ENCODE results near the gene ZC3H12C. TPM values are rescaled to one million over a fixed set of nuclear protein-coding genes. Genes with fewer than 3 reads are reported as not detected.

The ZC3H12C gene
- total RNA-seq, 2 experiments from 2014 or later, result 0.05 to 0.17 TPM

DNA sequence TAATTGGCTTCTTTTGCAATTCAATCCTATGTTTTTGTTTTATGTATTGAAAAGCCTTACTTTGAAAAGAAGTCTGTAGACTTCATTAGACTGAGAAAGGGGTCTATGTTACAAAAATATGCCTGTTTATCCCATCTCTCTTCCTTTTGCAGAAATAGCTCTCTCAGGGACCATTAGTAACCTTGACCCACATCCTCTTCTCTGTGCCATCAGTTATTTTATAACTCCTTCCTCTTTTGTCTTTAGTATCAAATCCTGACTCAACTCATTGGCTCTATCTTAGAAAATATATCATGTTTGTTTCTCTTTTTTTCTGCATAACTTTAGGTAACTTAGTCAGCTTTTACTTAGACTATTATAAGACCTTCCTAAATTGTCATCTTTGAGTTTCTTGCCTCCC lies 20.3 kb downstream of the ZC3H12C start:
- no peaks in the 10 kb centered on the region for H3K4me1 ChIP-seq (ENCODE audit: insufficient read depth, low read length)
- POLR2A ChIA-PET, result no interaction called here
- Mint-ChIP-seq H3K9me3 (no peaks in the 10 kb centered on the region), H3K36me3 (ENCODE audit: low read depth) (no peaks in the 10 kb centered on the region), H3K4me3 (no peak overlapping the region), H3K27me3 (peaks cover 15% of the 10 kb centered on the region), H3K4me1 (ENCODE audit: low read depth) (no peaks in the 10 kb centered on the region), H3K27ac (no peak overlapping the region)
- H3K36me3 ChIP-seq (ENCODE audit: insufficient read depth, low read length), result no peaks in the 10 kb centered on the region
- CTCF ChIA-PET, result interaction anchor here (0.6 kb wide), 1 partner anchor 11 kb away, joined by 3 read pairs; no protein-coding TSS in a partner anchor
- ATAC-seq (ENCODE audit: poor library complexity), result no peak
- peaks cover 3 to 6% of the 10 kb centered on the region in 2 experiments for H3K27me3 ChIP-seq (ENCODE audit: control insufficient read depth in 1 of 2, insufficient read depth in 2 of 2, low read length in 2 of 2)
- DNase-seq, result no peak
- H3K9me3 ChIP-seq (ENCODE audit: control insufficient read depth in 1 of 2, insufficient read depth in 1 of 2, low read length in 2 of 2), result no peaks in the 10 kb centered on the region
- no peak overlapping the region for H3K4me3 ChIP-seq (ENCODE audit: low read length)
- H3K27ac ChIP-seq (ENCODE audit: low read depth in 1 of 2, low read length in 2 of 2), result no peak overlapping the region
- TF ChIP-seq, protein P1, sequence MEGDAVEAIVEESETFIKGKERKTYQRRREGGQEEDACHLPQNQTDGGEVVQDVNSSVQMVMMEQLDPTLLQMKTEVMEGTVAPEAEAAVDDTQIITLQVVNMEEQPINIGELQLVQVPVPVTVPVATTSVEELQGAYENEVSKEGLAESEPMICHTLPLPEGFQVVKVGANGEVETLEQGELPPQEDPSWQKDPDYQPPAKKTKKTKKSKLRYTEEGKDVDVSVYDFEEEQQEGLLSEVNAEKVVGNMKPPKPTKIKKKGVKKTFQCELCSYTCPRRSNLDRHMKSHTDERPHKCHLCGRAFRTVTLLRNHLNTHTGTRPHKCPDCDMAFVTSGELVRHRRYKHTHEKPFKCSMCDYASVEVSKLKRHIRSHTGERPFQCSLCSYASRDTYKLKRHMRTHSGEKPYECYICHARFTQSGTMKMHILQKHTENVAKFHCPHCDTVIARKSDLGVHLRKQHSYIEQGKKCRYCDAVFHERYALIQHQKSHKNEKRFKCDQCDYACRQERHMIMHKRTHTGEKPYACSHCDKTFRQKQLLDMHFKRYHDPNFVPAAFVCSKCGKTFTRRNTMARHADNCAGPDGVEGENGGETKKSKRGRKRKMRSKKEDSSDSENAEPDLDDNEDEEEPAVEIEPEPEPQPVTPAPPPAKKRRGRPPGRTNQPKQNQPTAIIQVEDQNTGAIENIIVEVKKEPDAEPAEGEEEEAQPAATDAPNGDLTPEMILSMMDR (IDR thresholded peaks at IDR 0.05), result no peak
- intact Hi-C loops (cut with DNase I, micrococcal nuclease), result no loop called here

DNA sequence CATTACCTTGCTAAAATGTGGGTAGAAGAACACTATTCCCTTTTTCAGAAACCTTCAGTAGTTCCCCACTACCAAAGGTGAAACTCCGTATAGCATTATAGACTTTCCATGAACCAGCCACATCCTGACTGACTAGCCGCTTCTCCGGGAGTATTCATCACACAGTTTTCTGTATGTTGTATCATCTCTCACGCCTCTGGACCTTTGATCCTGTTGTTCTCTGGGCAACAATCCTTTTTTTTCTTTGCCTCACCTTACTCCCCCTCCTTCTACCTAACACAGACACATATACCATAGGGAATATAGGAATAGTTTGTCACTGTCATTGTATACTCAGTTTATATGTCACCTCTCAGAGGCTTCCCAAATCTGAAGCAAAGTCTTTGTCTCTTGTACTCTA lies 20.8 kb downstream of the ZC3H12C start:
- ChIA-PET CTCF (interaction anchor here (0.6 kb wide), 1 partner anchor 10 kb away, joined by 3 read pairs; no protein-coding TSS in a partner anchor), POLR2A (no interaction called here)
- TF ChIP-seq, protein P1 (IDR thresholded peaks at IDR 0.05), result no peak
- intact Hi-C loops (cut with DNase I, micrococcal nuclease), result no loop called here
- Mint-ChIP-seq H3K9me3 (no peaks in the 10 kb centered on the region), H3K36me3 (ENCODE audit: low read depth) (no peaks in the 10 kb centered on the region), H3K27ac (no peak overlapping the region), H3K27me3 (peaks cover 15% of the 10 kb centered on the region), H3K4me1 (ENCODE audit: low read depth) (no peaks in the 10 kb centered on the region), H3K4me3 (no peak overlapping the region)
- H3K27ac ChIP-seq (ENCODE audit: low read depth in 1 of 2, low read length in 2 of 2), result no peak overlapping the region
- peaks cover 3 to 6% of the 10 kb centered on the region in 2 experiments for H3K27me3 ChIP-seq (ENCODE audit: control insufficient read depth in 1 of 2, insufficient read depth in 2 of 2, low read length in 2 of 2)
- H3K9me3 ChIP-seq (ENCODE audit: control insufficient read depth in 1 of 2, insufficient read depth in 1 of 2, low read length in 2 of 2), result no peaks in the 10 kb centered on the region
- ATAC-seq (ENCODE audit: poor library complexity) (no peak), DNase-seq (no peak)
- no peak overlapping the region for H3K4me3 ChIP-seq (ENCODE audit: low read length)
- H3K4me1 ChIP-seq (ENCODE audit: insufficient read depth, low read length), result no peaks in the 10 kb centered on the region
- no peaks in the 10 kb centered on the region for H3K36me3 ChIP-seq (ENCODE audit: insufficient read depth, low read length)

DNA sequence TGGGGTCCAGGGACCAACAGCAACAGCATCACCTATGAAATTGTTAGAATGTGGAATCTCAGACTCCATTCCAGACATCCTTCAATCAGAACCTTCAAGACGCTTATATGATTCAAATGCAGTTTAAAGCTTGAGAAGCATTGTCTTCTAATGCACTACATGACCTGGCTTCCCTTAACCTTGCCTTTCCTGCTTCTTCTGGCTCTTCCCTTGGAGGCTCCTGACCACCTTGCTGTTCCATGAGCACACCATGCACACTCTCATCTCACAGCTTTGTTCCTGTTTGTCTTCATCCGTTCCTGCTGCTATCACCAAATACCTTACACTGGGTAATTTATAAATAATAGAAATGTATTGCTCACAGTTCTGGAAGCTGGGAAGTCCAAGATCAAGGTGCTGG lies 26.1 kb downstream of the ZC3H12C start:
- Histone ChIP-seq H3K4me1 (ENCODE audit: insufficient read depth, low read length) (no peaks in the 10 kb centered on the region), H3K4me3 (ENCODE audit: low read length) (no peak overlapping the region), H3K27me3 (ENCODE audit: control insufficient read depth in 1 of 2, insufficient read depth in 2 of 2, low read length in 2 of 2) (peaks cover 0 to 6% of the 10 kb centered on the region in 2 experiments), H3K36me3 (ENCODE audit: insufficient read depth, low read length) (no peaks in the 10 kb centered on the region), H3K9me3 (ENCODE audit: control insufficient read depth in 1 of 2, insufficient read depth in 1 of 2, low read length in 2 of 2) (no peaks in the 10 kb centered on the region), H3K27ac (ENCODE audit: low read depth in 1 of 2, low read length in 2 of 2) (no peak overlapping the region)
- Mint-ChIP-seq H3K4me3 (no peak overlapping the region), H3K9me3 (no peaks in the 10 kb centered on the region), H3K27ac (no peak overlapping the region), H3K4me1 (ENCODE audit: low read depth) (no peaks in the 10 kb centered on the region), H3K27me3 (peaks cover 5% of the 10 kb centered on the region), H3K36me3 (ENCODE audit: low read depth) (no peaks in the 10 kb centered on the region)
- POLR2A ChIA-PET, result no interaction called here
- no peak for ATAC-seq (ENCODE audit: poor library complexity)
- DNase-seq, result no peak
- CTCF ChIA-PET, result no interaction called here
- intact Hi-C loops (cut with DNase I, micrococcal nuclease), result no loop called here
- TF ChIP-seq, protein P1 (IDR thresholded peaks at IDR 0.05), result no peak
